GM12875 (cell line): ENCODE data around the gene UPF3A.
"Not testable (repeated sequence)": the region's sequence is repeated elsewhere in the genome, so short reads cannot be mapped to it uniquely, and the experiment has no call there.

Source experiments
- H3K4me3 ChIP-seq: one replicate; pipeline ENCODE4 v1.5.1; 2011; ENCODE audit warnings: low read depth, low read length, control low read depth
- CTCF ChIP-seq: IDR thresholded peaks from 2 replicates; pipeline ENCODE4 v1.5.1; 2011; ENCODE audit warnings: low read depth, mild to moderate bottlenecking, control low read depth, inconsistent platforms, low read length, moderate library complexity, borderline replicate concordance; ENCODE audit not compliant: insufficient read depth

UPF3A gene

GRCh38 chr13:114334305-114335053 lies 53.1 kb downstream of the UPF3A start:
- no peak overlapping the region for H3K4me3 ChIP-seq
- TF ChIP-seq CTCF = no peak

GRCh38 chr13:114336457-114336856 lies 55.1 kb downstream of the UPF3A start:
- not testable (repeated sequence) for H3K4me3 ChIP-seq

- TF ChIP-seq CTCF = no peak
- no peak overlapping the region for H3K4me3 ChIP-seq
Observed at GRCh38 chr13:114338959-114339358, 57.6 kb downstream of the UPF3A start.

- no peak overlapping the region for H3K4me3 ChIP-seq
- peak; percentile 67 for TF ChIP-seq CTCF
Observed at GRCh38 chr13:114339857-114340534, 58.6 kb downstream of the UPF3A start.

- no peak for TF ChIP-seq CTCF
- no peak overlapping the region for H3K4me3 ChIP-seq
Observed at GRCh38 chr13:114341003-114341777, 59.8 kb downstream of the UPF3A start.

- H3K4me3 ChIP-seq = not testable (repeated sequence)
Observed at GRCh38 chr13:114347256-114347655, 65.9 kb downstream of the UPF3A start.

GRCh38 chr13:114352763-114353162 lies 71.4 kb downstream of the UPF3A start:
- not testable (repeated sequence) for H3K4me3 ChIP-seq
- TF ChIP-seq CTCF = peak; percentile 49

GRCh38 chr13:114353382-114353781 lies 72.0 kb downstream of the UPF3A start:
- not testable (repeated sequence) for H3K4me3 ChIP-seq
